ENCODE results near the gene LCN1.

GRCh38 chr9:135502873-135503321 is 18.3 kb upstream of the LCN1 start:
- TF ChIP-seq EZH2 (IDR thresholded peaks at IDR 0.05; ENCODE audit: insufficient read depth, poor library complexity, severe bottlenecking) (no peak), EZH2phosphoT487 (IDR thresholded peaks at IDR 0.05; ENCODE audit: insufficient read depth, low read depth) (no peak)

Measured in GM23248 (cell line).